Stimulated activated CD8-positive, alpha-beta memory T cell treated with anti-CD3 and anti-CD28 coated beads, Interleukin-7, amount 100 ng/mL, for 1 hour (primary cell): Measurements from ENCODE around the gene MBNL1.
"Not testable (repeated sequence)": the region's sequence is repeated elsewhere in the genome, so short reads cannot be mapped to it uniquely, and the experiment has no call there.

Experiments used
- DNase-seq, 2 donors: peaks; one replicate each; pipeline ENCODE4 v3.0.0-alpha.2; 2020; ENCODE audit warnings: low read depth in 2 of 2

MBNL1 gene

DNA sequence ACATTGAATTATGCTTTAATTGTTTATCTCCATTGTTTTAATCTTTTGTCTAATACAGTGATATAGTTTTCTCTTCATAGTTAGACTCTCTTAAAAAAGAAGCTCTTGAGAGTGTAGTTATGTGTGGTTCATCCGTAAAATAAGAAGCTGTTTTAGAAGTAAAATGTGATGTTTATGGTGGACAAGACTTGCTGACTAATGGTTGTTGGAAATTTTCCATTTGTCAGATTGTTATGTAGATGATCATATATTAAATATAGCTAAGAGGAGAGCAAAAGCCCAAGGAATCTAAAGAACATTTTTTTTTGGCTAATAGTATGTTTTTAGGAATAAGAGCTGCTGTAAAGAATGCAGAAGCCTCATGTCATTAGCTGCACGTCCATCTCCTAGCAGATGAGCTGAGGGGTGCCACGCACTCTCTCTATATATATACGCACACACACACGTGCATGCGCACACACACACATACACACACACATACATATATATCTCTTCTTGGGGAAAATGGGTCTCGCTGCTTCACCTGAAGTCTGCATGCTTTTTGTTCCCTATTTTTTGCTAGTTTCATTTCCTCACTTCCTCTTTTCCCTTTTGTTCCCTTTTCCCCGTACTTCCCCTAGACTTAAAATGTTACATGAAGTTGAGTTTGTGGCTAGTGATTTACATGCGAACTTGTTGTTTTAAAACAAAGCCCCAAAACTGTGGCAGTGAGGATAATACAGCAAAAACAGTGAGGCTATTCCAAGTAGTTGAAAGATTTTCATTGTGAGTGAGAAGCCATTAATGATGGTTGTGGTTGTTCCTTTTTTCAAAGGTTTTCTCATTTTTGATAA is 107.8 kb downstream of the MBNL1 start:
- DNase-seq: no peak

- no peak for DNase-seq
Measured at GRCh38 chr3:152377184-152377570, 108.4 kb downstream of the MBNL1 start.

DNA sequence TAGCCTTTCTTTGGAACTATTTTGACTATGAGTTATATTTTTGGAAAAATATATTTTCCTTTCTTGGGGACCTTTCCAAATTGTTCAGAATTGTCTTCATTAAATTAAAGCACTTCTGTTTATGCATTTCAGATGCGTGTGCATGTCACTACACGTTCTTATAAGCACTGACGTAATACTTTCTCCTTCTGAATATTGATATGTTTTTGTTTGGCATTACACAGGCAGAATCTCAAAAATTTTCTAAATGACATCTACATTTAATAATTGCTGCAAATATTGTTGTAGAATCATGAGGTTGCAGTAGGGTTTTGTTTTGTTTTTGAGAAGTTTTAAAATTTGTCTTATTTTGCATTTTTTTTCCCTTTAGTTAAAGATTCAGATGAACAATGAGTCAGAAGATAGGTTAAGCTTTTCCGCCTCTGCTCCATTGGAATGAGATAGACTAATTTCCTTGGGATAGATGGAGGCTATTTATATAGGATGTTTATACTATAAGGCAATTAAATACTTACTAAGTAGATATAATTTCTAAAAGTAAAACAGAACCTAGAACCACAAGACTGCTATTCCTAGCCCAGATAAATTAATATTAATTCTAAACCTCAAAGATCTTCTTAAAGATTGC is 110.8 kb downstream of the MBNL1 start:
- DNase-seq: no peak

DNA sequence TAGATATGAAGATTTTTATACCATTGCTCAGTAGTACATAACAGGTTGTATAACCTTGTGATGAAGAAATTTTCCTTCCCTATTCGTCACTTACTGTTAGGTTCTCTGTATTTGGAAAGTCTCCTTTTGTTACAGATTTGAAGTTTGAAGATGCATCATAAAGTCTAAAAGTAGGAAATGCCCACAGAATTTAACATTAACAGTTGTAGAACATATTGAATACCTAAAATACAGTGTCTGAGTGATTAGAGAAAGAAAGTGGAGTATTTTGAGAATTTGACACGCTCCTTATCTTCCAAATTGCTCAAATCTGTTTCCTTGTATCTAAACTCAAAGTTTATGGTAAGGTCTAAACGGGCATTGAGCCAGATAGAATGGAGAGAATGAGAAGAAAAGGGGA is 111.3 kb downstream of the MBNL1 start:
- no peak for DNase-seq

GRCh38 chr3:152381881-152382295 is 113.2 kb downstream of the MBNL1 start:
- DNase-seq: no peak

GRCh38 chr3:152382312-152383135 is 113.8 kb downstream of the MBNL1 start:
- no peak for DNase-seq

DNA sequence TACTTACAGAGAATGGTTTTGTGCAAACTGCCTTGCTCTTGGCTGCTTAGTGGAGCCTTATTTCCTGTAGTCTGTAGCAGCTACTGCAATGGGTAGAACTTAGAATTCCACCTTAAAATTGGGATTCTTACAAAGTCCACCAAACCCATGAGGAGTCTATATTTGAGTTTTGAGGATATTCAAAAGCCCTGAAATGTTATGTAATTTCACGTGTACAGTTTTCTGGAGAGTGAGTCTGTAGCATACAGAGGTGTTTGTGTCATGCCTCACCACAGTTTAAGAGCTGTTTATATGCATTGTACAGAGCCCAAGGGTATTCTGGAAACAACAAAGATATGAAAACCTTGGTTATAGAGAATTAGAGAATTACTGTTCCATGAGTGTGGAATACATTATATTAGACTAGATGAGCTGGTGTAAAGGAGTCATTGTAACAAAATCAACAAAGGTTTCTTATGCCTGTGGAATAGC is 114.4 kb downstream of the MBNL1 start:
- DNase-seq: no peak

DNA sequence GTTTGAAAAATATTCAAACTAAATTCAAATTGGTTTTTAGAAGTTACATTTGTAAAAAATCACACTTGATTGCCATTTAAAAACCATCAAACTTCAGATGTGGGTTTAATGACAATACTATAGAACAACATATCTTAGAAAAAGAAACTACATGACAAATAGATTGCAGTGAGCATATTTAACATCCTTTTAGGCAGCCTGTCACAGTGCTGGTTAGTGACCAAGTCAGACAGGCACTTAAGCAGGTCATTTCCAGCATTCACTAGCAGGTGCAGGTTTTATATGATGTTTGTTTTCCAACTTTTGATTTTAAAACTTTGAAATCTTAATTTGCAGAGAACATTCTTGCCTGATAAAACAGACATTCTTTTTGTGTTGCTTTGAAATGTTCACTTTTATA is 115.7 kb downstream of the MBNL1 start:
- DNase-seq: no peak

- DNase-seq: no peak
Measured at GRCh38 chr3:152385761-152386160, 117.0 kb downstream of the MBNL1 start.

DNA sequence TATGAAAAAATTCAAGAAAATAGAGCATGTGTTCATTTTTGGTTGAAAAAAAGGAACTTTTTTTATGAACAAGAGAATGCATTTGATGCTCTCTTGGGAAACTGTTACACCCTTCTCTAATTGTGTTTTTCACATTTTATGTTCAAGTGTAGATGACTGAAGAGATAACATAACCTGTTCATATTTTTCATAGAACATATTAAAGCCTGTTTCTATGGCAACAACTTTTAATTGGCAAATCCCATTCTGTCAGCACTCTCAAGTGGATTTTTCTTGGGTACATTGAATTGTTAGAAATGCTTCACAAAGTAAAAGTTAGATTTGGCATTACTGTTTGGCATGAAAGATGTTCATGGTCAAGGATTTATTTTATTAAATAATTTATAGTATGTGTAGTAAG is 117.5 kb downstream of the MBNL1 start:
- DNase-seq: no peak

- no peak for DNase-seq
Measured at GRCh38 chr3:152388631-152389030, 119.9 kb downstream of the MBNL1 start.

GRCh38 chr3:152389316-152389934 is 120.7 kb downstream of the MBNL1 start:
- no peak for DNase-seq

- DNase-seq: no peak
Measured at GRCh38 chr3:152390647-152391046, 121.9 kb downstream of the MBNL1 start.

GRCh38 chr3:152391671-152392070 is 122.9 kb downstream of the MBNL1 start:
- no peak for DNase-seq

- no peak for DNase-seq
Measured at GRCh38 chr3:152392272-152392880, 123.6 kb downstream of the MBNL1 start.

- no peak for DNase-seq
Measured at GRCh38 chr3:152394246-152394645, 125.5 kb downstream of the MBNL1 start.

- DNase-seq: no peak
Measured at GRCh38 chr3:152395764-152396163, 127.0 kb downstream of the MBNL1 start.

GRCh38 chr3:152396867-152397266 is 128.1 kb downstream of the MBNL1 start:
- DNase-seq: no peak

DNA sequence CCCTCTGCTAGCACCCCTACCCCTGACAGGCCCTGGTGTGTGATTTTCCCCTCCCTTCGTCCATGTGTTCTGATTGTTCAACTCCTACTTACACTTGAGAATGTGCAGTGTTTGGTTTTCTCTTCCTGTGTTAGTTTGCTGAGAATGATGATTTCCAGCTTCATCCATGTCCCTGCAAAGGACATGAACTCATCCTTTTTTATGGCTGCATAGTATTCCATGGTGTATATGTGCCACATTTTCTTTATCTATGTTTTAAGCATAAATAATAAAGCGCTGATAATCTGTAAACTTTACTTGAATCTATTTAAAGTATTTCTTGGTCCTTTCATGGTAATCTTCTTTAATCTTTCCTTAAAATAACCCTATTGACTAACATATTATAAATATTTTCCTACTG is 128.6 kb downstream of the MBNL1 start:
- DNase-seq: not testable (repeated sequence)

- no peak for DNase-seq
Measured at GRCh38 chr3:152398495-152398894, 129.8 kb downstream of the MBNL1 start.

DNA sequence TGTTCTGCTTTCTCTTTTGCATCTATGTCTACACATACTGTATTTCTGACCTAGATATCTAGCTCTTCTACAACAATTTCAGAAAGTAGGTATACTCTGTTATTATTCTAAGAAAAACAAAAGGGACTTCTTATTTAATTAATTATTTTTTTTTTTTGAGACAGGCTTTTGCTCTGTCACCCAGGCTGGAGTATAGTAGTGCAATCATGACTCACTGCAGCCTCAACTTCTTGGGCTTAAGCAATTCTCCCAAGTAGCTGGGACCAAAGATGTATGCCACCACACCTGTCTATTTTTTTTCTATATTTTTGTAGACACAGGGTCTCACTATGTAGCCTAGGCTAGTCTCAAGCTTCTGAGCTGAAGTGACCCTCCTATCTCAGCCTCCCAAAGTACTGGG is 130.6 kb downstream of the MBNL1 start:
- no peak for DNase-seq

DNA sequence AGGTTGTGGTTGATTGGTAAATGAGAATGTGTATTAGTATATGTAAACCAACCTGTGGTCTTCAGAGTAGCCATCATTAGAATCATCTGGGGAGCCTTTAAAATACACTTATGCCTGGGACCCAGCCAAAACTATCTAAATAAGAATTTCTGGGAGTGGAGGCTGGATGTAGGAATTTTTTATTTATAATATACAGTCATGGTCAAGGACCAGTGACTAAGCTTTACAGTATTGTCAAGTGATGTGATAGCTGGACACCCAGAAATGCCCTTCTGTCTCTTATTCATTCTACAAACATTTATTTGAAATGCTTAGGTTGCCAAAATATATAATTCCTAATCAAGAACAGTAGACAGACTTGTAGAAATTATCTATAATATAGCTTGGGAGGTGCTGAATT is 132.2 kb downstream of the MBNL1 start:
- no peak for DNase-seq
